T-helper 9 cell (primary cell): ENCODE measurements around the gene HEYL.
"Not testable (repeated sequence)": the region's sequence is repeated elsewhere in the genome, so short reads cannot be mapped to it uniquely, and the experiment has no call there.

Source experiments
- DNase-seq: peaks from one replicate; pipeline ENCODE4 v3.0.0-alpha.2; 2020

HEYL gene

DNA sequence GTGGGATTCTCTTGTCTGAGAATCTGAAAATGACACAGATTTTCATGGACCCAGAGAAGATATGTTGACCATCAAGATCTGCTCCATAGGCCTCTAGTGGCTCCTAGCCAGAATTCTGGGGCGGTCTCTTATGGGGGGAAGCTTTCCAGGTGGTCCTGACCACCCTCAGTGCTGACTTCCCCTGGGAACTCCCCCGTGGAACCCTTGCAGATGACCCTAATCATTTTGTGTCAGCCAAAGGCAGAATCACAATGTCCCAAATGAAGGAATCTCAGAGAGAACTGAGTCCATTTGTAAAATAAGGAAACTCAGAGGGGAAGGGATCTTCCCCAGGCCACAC is 3.6 kb downstream of the HEYL start:
- DNase-seq, result no peak

DNA sequence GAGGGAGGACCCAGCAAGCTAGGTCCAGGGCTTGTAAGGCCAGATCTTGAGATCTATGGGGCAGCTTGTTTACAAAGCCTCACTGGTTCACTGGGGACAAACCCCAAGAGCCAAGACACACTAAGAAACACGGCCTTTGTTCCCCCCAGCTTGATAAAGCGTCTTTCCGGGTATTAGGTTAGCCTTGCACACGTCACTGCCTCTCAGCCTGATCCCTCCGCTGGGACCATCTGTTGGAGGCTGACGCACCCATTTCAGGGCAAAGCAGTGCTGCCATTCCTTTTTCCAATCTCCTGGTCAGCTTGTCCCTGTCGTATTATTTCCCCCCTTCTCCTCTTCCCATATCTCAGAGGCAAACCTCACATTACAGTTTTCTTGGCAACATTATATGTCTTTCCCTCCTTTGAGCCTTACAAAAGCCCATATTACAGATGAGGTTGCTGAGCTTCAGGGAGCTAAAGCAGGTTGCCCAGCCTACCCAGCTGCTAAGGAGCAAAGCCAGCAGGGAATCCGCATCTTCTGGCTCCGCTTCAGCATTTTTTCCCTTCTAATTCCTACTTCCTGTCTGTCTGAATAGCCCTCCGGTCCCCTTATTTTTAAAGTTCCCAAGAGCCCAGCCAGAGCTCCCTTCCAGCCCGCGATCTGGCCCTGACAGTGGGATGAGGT is 4.1 kb downstream of the HEYL start:
- DNase-seq, result no peak

DNA sequence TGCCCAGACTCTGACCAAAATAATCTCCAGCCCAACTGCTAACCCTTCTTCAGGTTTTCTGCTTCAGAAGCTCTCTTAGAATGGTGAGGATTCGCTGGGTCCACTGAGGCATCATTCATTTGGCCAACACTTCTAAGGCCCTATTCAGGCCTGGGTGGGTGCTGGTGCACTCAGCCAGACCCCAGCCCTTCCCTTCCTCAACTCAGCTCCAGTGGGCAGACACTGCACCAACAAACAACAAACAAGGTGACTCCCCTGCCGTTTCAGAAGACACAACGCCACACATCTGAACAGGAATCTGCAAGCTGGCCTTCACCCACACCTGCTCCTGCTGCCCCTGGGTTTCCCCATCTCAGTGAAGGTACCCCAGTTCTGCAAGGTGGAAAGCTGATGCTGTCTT is 6.0 kb downstream of the HEYL start:
- no peak for DNase-seq

GRCh38 chr1:39632682-39633417 is 6.6 kb downstream of the HEYL start:
- DNase-seq, result no peak

DNA sequence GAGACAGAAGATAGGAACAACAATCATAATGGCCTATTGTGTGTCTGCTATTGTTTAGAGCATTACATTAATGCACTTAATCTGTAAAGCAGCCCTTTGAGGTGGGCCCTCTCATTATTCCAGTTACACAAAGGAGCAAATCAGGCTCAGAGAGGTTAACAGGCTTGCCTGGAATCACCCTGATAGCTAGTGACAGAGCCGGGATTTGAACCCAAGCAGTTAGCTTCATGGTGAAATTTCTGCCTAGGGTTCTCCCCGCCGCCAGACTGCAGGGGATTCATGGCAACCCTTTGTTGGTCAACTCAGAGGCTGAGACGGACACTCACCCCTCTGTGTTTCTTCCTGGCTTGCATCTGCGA is 7.1 kb downstream of the HEYL start:
- DNase-seq, result no peak

DNA sequence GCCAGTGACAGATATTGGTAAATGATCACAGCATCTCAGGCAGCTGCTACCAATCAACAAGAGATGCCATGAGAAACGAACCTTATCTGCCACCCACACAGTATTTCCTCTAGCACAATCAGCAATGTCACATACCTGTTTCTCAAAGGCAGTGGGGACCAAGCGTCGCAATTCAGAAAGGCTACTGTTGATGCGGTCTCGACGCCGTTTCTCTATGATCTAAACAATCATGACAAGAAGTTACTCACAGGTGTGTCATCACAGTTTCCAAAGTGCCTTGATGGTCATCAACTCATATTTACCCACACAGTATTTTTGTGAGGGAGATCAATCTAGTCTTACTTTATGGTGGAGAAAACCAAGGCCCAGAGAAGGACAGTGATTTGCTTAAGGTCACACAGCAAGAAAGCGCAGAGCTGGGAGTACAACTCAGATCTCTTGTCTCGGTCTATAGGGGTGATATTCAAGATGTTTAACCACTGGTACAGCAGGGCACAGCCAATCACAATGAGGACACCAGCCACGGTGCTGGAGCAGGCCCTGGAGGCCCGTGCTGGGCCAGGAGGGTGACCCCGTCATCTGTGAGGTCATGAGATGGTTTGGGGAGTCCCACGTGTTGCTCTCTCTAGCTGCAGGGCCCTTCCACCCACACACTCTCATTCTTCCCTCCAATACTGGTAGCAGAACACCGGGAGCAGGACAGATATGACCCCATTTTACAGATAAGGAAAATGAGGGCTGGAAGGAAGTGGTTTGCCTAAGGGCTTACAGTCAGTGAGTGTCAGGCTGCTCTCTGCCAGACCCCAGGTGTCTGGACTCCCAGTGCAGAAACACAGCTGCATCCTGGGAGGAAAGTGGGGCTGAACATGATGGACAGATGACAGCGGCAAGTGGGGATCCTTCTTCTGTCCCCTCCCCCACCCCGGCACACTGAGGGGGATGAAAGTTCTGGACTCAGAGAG is 7.8 kb downstream of the HEYL start:
- DNase-seq, result no peak

DNA sequence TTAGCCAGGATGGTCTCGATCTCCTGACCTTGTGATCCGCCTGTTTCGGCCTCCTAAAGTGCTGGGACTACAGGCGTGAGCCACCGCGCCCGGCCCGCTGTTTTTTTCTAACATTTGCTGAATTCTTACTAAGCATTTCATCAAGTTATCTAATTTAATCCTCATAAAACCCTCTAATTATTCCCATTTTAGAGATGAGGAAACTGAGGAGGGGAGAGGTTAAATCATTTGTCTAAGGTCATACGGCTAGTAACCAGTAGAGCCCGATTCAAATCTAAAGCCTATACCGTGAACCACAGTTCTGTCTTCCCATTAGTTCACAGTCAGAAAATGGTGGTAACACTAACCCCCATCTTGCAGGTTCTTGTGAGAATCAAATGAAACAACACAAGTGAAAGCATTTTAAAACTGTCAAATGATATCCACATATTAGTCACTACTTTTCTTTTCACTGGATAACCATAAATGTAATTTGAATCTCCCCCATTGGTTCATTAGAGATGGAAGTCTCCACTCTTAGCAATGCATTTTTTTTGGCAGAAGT is 10.6 kb downstream of the HEYL start:
- DNase-seq, result no peak

DNA sequence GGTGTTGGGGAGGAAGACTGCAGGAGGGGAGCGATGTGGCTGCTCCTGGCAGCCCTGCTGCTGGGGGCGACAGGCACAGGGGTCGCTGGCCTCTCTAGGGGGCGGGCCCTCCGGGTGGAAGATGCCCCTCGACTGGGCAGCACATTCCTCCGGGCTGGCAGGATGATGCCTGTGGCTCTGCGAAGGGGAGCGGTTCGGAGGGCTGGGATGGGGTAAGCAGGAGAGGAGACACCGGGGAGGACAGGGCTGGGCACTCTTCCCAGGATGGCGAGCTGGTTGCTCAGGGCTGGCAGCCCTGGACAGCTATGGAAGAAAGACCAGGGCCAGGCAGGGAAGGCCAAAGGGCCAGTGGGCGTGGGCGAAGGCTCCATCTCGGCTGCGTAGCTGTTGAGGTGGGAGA is 12.8 kb downstream of the HEYL start:
- DNase-seq, result no peak

DNA sequence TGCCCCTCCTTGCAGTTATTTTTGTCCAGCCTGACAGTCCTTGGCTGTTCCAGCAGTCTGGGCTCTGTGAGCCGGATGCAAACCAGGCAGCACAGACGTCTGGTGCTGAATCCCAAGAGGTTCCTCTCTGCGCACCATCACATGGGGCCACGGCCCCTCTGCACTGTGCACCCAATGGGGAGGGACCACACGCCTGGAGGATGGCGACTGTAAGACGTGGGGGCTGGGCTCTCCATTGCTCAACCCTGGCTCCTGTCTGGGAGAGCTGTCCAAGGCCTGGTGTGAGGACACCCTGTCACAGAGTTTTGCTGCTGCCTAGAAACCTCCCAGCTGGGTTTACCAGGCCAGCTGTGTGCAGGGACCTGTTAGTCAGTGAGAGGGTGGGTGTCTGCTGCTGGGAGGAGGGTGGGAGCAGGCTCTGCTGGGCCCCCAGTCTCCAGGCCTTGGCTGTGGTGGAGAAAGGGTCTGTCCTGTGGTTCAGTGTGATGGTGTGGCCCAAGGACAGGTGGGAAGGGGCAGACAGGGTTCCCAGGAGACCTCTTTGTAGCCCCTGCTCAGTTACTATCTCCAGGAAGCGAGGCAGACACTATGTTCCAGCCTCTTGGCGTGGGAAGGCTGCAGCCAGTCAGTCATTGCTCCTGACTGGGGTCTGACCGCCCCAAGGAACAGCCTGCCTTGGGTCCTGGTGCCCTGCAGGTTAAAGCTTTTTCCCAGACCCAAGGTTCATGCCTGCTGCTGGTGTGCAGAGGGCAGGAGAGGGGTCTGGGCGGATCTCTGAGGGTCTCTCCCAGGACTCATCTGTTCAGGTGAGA is 13.8 kb downstream of the HEYL start:
- no peak for DNase-seq

DNA sequence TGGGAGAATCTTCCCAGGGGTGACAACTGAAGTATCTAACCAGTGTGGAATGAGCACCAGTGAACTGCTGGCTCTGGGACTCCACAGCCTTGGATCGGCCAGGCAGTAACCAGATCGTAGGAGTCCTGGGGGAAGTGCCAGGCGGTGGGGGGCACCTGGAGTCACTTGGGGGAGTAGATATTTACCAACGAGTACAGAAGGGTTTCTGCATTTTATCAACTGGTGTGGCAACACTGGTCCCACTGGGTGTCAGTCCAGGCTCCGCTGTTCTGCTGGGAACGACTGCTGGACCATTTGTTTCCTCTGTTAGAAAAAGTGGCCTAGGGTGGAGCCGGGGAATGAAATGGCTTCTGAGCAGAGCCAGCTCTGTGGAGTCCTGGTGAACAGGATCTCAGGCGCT is 14.4 kb downstream of the HEYL start:
- no peak for DNase-seq

DNA sequence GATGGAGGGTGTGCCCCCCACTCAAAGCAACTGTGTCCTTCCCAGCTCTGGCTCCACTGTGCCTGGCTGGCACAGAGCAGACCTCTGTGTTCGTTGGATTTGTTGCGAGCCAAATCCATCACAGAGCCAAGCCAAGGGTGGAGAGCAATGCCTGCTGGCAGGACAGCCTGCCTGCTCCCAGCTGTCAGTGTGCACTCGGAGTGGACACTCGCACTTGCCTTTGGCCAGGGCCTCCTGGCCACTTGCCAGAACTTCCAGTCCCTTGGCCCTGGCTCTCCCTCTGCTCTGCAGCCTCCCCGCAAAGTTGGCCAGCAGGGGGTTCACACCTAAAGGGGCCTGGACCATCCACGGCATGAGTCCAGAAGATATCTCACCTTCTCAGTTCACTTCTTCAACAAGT is 16.4 kb downstream of the HEYL start:
- no peak for DNase-seq

DNA sequence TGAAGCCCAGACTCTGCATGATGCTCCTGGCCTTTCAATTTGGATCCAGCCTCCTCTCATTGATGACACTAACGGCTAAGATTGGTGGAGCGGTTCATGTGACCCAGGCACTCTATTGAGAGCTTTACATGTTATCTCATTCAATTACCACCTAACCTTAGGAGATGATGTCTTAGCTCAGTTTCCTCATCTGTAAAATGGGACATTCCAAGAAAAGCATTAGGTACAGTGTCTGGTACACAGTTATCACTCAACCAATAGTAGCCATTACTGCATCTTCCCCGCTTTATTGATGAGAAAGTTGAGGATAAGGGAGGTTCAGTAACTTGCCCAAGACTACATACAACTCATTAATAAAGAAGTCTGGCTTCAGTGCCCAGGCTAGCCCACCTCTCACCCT is 17.0 kb downstream of the HEYL start:
- no peak for DNase-seq

DNA sequence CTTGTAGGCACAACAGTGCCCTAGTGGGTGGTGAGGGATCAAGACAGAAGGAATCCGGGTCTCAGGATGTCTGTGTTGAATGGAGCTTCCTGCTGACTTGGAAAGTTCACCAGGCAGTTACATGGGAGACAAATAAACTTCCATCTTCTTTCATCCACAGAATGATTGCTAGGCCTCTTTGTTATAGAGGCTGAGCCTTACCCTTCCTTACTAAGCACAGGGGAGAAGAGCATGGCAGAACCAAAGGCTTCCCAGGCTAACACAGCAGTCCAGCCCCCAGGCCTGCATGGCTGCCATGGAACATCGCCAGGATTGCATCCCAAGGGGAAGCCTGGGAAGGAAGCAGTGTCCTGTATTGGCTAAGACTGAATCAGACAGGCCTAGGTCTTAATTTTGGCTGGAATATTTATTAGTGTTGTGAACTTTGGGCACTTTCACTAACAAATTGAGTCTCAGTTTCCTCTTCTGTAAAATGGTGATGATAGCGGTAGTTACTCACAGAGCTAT is 18.7 kb downstream of the HEYL start:
- DNase-seq, result no peak

DNA sequence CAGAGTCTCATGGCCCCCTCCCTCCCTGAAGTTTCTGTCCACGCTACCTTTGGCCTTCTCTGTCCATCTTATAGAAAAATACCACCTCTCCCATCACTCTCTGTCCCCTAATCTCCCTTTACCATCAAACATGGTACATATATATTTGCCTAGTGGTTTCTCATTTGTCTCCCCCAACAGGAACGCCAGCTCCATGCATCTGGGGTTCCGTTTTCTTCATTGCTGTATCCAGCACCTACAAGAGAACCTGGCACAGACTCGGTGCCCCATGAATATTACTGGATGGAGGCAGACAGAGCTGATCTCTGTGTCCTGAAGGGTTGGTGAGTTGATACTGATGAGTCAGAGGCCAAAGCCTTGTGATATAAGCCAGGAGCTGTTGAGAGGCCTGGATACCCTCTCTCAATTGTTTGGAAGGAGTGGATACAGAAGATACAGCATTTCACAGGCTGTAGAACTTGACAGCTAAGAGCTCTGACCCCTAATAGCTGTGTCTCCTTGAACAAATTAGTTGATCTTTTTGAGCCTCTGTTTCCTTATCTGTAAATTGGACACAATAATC is 21.9 kb downstream of the HEYL start:
- no peak for DNase-seq

GRCh38 chr1:39615086-39615673 is 24.3 kb downstream of the HEYL start:
- DNase-seq, result no peak

GRCh38 chr1:39614488-39614887 is 25.0 kb downstream of the HEYL start:
- no peak for DNase-seq

DNA sequence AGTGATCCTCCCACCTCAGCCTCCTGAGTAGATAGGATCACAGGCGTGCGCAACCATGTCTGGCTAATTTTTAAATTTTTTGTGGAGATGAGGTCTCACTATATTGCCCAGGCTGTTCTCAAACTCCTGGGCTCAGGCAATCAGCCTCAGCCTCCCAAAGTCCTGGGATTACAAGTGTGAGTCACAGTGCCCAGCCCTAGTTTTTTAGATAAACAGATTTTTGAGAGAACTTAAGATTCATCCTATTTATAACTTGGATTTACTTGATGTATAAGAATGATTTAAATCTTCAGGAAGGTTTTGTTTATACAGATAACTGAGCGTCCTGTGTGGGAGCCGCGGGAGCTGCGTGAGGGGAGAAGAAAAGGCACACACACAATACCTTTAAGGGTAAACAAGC is 26.2 kb downstream of the HEYL start:
- no peak for DNase-seq

DNA sequence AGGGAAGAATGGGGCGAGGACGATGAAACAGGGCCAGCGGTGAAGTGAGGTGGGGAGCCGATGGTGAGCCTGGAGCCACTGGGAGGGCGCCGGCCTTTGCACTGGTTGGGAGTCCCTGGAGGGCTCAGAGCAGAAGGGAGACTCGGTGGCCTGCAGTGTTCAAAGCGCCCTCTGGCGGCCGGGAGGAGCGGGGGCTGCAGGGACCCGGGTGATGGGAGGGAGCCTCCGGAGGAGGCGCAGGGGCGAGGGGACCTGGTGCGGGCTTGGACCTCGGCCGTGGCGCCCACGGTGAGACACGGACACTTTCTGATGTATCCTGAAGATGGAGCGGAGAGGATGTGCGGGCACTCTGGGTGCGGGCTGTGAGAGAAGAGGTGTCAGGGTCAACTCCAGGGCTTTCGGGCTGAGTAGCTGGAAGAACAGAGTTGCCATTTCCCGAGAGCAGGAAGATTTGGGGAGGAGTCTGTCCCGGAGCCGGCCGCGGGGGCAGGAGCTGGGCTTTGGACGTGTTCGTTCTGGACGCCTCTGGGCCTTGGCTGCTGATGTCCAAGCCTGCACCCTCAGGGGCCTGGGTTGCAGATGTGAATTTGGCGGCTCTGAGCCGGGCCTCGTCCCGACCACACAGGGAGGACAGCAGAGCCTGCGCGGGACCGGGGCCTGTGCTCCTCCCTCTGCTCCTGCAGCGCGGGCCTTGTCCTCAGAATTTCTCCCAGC is 29.7 kb downstream of the HEYL start:
- DNase-seq, result peak; percentile 56

DNA sequence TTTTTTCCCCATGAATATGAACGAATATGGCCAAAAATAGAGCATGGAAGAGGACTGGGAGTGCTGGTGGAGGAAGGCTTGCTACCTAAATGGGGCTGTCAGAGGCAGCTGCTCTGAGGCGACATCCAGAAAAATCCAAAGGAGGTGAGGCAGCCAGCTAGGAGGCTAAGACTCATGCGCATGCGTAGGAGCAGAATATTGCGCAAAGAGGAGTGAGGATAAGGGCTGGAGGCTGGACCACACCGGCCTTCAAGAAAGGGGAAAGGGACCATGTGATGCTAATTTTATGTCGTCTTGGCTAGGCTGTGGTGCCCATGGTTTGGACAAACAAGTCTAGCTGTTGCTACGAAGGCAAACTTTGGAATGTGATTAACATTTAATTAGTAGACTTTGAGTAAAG is 30.5 kb downstream of the HEYL start:
- no peak for DNase-seq

- DNase-seq, result not testable (repeated sequence)
Measured at GRCh38 chr1:39603677-39604076, 35.8 kb downstream of the HEYL start.

GRCh38 chr1:39601667-39602255 is 37.7 kb downstream of the HEYL start:
- not testable (repeated sequence) for DNase-seq
